Liver (tissue), 9 donors: ENCODE measurements around the gene KLHL24. TPM values are rescaled to one million over a fixed set of nuclear protein-coding genes. Genes with fewer than 3 reads are reported as not detected.

Experiments used
- DNase-seq: peaks from one replicate; pipeline ENCODE4 v3.0.0-alpha.2; 2017; ENCODE audit warnings: low spot score
- H3K27ac ChIP-seq, 2 donors: one replicate each; pipeline ENCODE4 v1.7.0; 2013; ENCODE audit warnings: inconsistent platforms in 2 of 2, low read length in 2 of 2, control low read depth in 1 of 2, low read depth in 1 of 2, mild to moderate bottlenecking in 1 of 2
- H3K27me3 ChIP-seq, 4 donors: one replicate each; pipeline versions ENCODE4 v1.6.1 to v1.7.0; 2013; ENCODE audit warnings: low read length in 3 of 4, inconsistent platforms in 1 of 4, mild to moderate bottlenecking in 1 of 4, moderate library complexity in 1 of 4; ENCODE audit not compliant: control insufficient read depth in 4 of 4, insufficient read depth in 4 of 4
- H3K36me3 ChIP-seq, 4 donors: one replicate each; pipeline versions ENCODE4 v1.6.1 to v1.7.0; 2013; ENCODE audit warnings: low read length in 3 of 4, mild to moderate bottlenecking in 3 of 4, low read depth in 1 of 4, moderate library complexity in 1 of 4; ENCODE audit not compliant: control insufficient read depth in 4 of 4, insufficient read depth in 3 of 4
- H3K4me1 ChIP-seq, 4 donors: one replicate each; pipeline versions ENCODE4 v1.6.1 to v1.7.0; 2013; ENCODE audit warnings: low read length in 3 of 4, mild to moderate bottlenecking in 3 of 4, moderate library complexity in 1 of 4; ENCODE audit not compliant: control insufficient read depth in 4 of 4, insufficient read depth in 4 of 4
- H3K4me3 ChIP-seq, 3 donors: one replicate each; pipeline versions ENCODE4 v1.6.1 to v1.7.0; 2013; ENCODE audit warnings: low read length in 3 of 3, control low read depth in 1 of 3, low read depth in 1 of 3, mild to moderate bottlenecking in 1 of 3
- H3K9ac ChIP-seq, 2 donors: one replicate each; pipeline ENCODE4 v1.7.0; 2013; ENCODE audit warnings: low read length in 2 of 2, mild to moderate bottlenecking in 2 of 2, moderate library complexity in 2 of 2, control low read depth in 1 of 2, low read depth in 1 of 2
- H3K9me3 ChIP-seq, 4 donors: one replicate each; pipeline versions ENCODE4 v1.6.1 to v1.7.0; 2013; ENCODE audit warnings: low read length in 3 of 4; ENCODE audit not compliant: control insufficient read depth in 4 of 4
- CTCF ChIP-seq: fragments of 150-350 bp; IDR thresholded peaks from 2 replicates; pipeline ENCODE4 v1.5.1; 2017; ENCODE audit warnings: improper control_type of control experiment, low read depth, low read length; ENCODE audit not compliant: missing input control
- EGR1 ChIP-seq, 2 donors: IDR thresholded peaks; 2 replicates each; pipeline ENCODE4 v1.6.1; 2016 to 2018; ENCODE audit warnings: antibody characterized with exemption in 2 of 2, low read depth in 2 of 2
- FOXA1 ChIP-seq: IDR thresholded peaks from 2 replicates; pipeline ENCODE4 v1.6.1; 2016; ENCODE audit warnings: antibody characterized with exemption
- FOXA2 ChIP-seq: IDR thresholded peaks from 2 replicates; pipeline ENCODE4 v1.6.1; 2016; ENCODE audit warnings: antibody characterized with exemption
- GABPA ChIP-seq, 2 donors: IDR thresholded peaks in 1 of 2; conservative IDR thresholded peaks in 1 of 2; 2 replicates each; pipeline ENCODE4 v1.6.1; 2016; ENCODE audit warnings: antibody characterized with exemption in 2 of 2, mild to moderate bottlenecking in 1 of 2, moderate library complexity in 1 of 2
- HNF4A ChIP-seq, 2 donors: conservative IDR thresholded peaks; 2 replicates each; pipeline ENCODE4 v1.6.1; 2016; ENCODE audit warnings: antibody characterized with exemption in 2 of 2, mild to moderate bottlenecking in 2 of 2
- HNF4G ChIP-seq: IDR thresholded peaks from 2 replicates; pipeline ENCODE4 v1.6.1; 2016; ENCODE audit warnings: antibody characterized with exemption
- JUND ChIP-seq, 2 donors: IDR thresholded peaks; 2 replicates each; pipeline ENCODE4 v1.6.1; 2016; ENCODE audit warnings: antibody characterized with exemption in 2 of 2
- MAX ChIP-seq: IDR thresholded peaks from 2 replicates; pipeline ENCODE4 v1.6.1; 2016; ENCODE audit warnings: antibody characterized with exemption
- NR2F2 ChIP-seq: IDR thresholded peaks from 2 replicates; pipeline ENCODE4 v1.6.1; 2016; ENCODE audit warnings: antibody characterized with exemption
- RAD21 ChIP-seq, 2 donors: IDR thresholded peaks; 2 replicates each; pipeline ENCODE4 v1.6.1; 2016; ENCODE audit warnings: antibody characterized with exemption in 2 of 2, mild to moderate bottlenecking in 2 of 2
- RXRA ChIP-seq, 2 donors: IDR thresholded peaks; 2 replicates each; pipeline ENCODE4 v1.6.1; 2017 to 2018; ENCODE audit warnings: antibody characterized with exemption in 2 of 2, mild to moderate bottlenecking in 1 of 2
- SP1 ChIP-seq: IDR thresholded peaks from 2 replicates; pipeline ENCODE4 v1.6.1; 2018; ENCODE audit warnings: antibody characterized with exemption, mild to moderate bottlenecking
- TAF1 ChIP-seq: conservative IDR thresholded peaks from 2 replicates; pipeline ENCODE4 v1.6.1; 2016; ENCODE audit warnings: antibody characterized with exemption, mild to moderate bottlenecking
- YY1 ChIP-seq: IDR thresholded peaks from 2 replicates; pipeline ENCODE4 v1.6.1; 2016; ENCODE audit warnings: antibody characterized with exemption, mild to moderate bottlenecking
- ZBTB33 ChIP-seq: IDR thresholded peaks from 2 replicates; pipeline ENCODE4 v1.6.1; 2016; ENCODE audit warnings: antibody characterized with exemption
- WGBS: extraction: QIAGEN DNeasy Blood & Tissue Kit; methylation state at CpG from one replicate; pipeline ENCODE4 v1.1.7; 2013; 5-methylcytosine and 5-hydroxymethylcytosine counted together
- polyA plus RNA-seq, 2 donors: library from polyadenylated mRNA; stranded (reverse) in 1 of 2; unstranded in 1 of 2; fragments of 200-250 nt in 1 of 2; fragments of >200 nt in 1 of 2; fragmentation: Nextera tagmentation in 1 of 2; extraction: Ambion mirVana in 1 of 2; gene quantifications; one replicate each; pipeline versions ENCODE4 v1.2.1 to v1.2.3, GENCODE V29; 2013 to 2015
- total RNA-seq, 2 donors: library from RNA; depleted of rRNA; stranded (reverse); fragments of >200 nt; gene quantifications; one replicate each; pipeline ENCODE4 v1.2.3, GENCODE V29; 2014
- TF ChIP-seq, protein P1 (sequence below): IDR thresholded peaks from 2 replicates; pipeline ENCODE4 v1.6.1; 2016; ENCODE audit warnings: antibody characterized with exemption
- TF ChIP-seq, protein P2 (sequence below): IDR thresholded peaks from 2 replicates; pipeline ENCODE4 v1.6.1; 2016; ENCODE audit warnings: antibody characterized with exemption, mild to moderate bottlenecking
- donor health status: healthy.
- donor health status: healthy.
- donor health status: healthy.
- donor health status: healthy.
- donor health status: healthy.

Gene KLHL24
- total and polyA plus RNA-seq, 4 donors, result 6.4 to 81.8 (median 18.4) TPM

DNA sequence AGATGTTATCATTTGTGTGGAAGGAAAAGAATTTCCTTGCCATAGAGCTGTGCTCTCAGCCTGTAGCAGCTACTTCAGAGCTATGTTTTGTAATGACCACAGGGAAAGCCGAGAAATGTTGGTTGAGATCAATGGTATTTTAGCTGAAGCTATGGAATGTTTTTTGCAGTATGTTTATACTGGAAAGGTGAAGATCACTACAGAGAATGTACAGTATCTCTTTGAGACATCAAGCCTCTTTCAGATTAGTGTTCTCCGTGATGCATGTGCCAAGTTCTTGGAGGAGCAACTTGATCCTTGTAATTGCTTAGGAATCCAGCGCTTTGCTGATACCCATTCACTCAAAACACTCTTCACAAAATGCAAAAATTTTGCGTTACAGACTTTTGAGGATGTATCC lies 15.1 kb downstream of the KLHL24 start:
- Histone ChIP-seq H3K9me3 (peaks cover 8 to 20% (median 9%) of the 10 kb centered on the region in 4 donors), H3K4me1 (no peaks in the 10 kb centered on the region), H3K27ac (no peak overlapping the region), H3K27me3 (no peaks in the 10 kb centered on the region), H3K9ac (no peak overlapping the region), H3K4me3 (no peak overlapping the region), H3K36me3 (peaks cover 6 to 51% (median 27%) of the 10 kb centered on the region in 4 donors)
- DNase-seq, result no peak
- WGBS, result 99% methylated on average over 4 of the region's 4 CpGs
- TF ChIP-seq FOXA2 (no peak), MAX (no peak), CTCF (no peak), FOXA1 (no peak), HNF4A (conservative IDR thresholded peaks at IDR 0.05) (no peak), NR2F2 (no peak), EGR1 (IDR thresholded peaks at IDR 0.05; ENCODE audit: low read depth in 2 of 2) (no peak), ZBTB33 (no peak), TAF1 (no peak), JUND (IDR thresholded peaks at IDR 0.05) (no peak), HNF4G (no peak), RXRA (IDR thresholded peaks at IDR 0.05) (no peak), SP1 (no peak), RAD21 (IDR thresholded peaks at IDR 0.05) (no peak), YY1 (no peak), GABPA (IDR thresholded peaks at IDR 0.05 in 1 of 2, conservative IDR thresholded peaks at IDR 0.05 in 1 of 2) (no peak)
- TF ChIP-seq, protein P1, sequence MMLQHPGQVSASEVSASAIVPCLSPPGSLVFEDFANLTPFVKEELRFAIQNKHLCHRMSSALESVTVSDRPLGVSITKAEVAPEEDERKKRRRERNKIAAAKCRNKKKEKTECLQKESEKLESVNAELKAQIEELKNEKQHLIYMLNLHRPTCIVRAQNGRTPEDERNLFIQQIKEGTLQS, result no peak
- TF ChIP-seq, protein P2, sequence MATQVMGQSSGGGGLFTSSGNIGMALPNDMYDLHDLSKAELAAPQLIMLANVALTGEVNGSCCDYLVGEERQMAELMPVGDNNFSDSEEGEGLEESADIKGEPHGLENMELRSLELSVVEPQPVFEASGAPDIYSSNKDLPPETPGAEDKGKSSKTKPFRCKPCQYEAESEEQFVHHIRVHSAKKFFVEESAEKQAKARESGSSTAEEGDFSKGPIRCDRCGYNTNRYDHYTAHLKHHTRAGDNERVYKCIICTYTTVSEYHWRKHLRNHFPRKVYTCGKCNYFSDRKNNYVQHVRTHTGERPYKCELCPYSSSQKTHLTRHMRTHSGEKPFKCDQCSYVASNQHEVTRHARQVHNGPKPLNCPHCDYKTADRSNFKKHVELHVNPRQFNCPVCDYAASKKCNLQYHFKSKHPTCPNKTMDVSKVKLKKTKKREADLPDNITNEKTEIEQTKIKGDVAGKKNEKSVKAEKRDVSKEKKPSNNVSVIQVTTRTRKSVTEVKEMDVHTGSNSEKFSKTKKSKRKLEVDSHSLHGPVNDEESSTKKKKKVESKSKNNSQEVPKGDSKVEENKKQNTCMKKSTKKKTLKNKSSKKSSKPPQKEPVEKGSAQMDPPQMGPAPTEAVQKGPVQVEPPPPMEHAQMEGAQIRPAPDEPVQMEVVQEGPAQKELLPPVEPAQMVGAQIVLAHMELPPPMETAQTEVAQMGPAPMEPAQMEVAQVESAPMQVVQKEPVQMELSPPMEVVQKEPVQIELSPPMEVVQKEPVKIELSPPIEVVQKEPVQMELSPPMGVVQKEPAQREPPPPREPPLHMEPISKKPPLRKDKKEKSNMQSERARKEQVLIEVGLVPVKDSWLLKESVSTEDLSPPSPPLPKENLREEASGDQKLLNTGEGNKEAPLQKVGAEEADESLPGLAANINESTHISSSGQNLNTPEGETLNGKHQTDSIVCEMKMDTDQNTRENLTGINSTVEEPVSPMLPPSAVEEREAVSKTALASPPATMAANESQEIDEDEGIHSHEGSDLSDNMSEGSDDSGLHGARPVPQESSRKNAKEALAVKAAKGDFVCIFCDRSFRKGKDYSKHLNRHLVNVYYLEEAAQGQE, result no peak
